H9 (cell line): ENCODE data around the gene PRRX1. TPM values are rescaled to one million over a fixed set of nuclear protein-coding genes. Genes with fewer than 3 reads are reported as not detected.

Experiments
- DNase-seq: peaks from one replicate; pipeline ENCODE4 v3.0.0-alpha.2; 2017
- H2AFZ ChIP-seq: one replicate; pipeline ENCODE4 v1.6.1; 2013; ENCODE audit warnings: mild to moderate bottlenecking, low read length, control low read depth, moderate library complexity
- H2AK5ac ChIP-seq: 2 replicates; pipeline ENCODE4 v1.6.1; 2013; ENCODE audit warnings: low read length, control low read depth, mixed read lengths; ENCODE audit not compliant: insufficient read length
- H2BK120ac ChIP-seq: one replicate; pipeline ENCODE4 v1.6.1; 2013; ENCODE audit warnings: low read depth, mild to moderate bottlenecking, low read length, control low read depth, inconsistent platforms; ENCODE audit not compliant: poor library complexity, severe bottlenecking
- H2BK12ac ChIP-seq: 2 replicates; pipeline ENCODE4 v1.6.1; 2013; ENCODE audit warnings: low read length, control low read depth, mixed read lengths, low read depth; ENCODE audit not compliant: insufficient read length
- H2BK15ac ChIP-seq: 2 replicates; pipeline ENCODE4 v1.6.1; 2013; ENCODE audit warnings: low read depth, low read length, control low read depth
- H2BK20ac ChIP-seq: one replicate; pipeline ENCODE4 v1.6.1; 2013; ENCODE audit warnings: low read depth, mild to moderate bottlenecking, low read length, control low read depth, inconsistent platforms; ENCODE audit not compliant: poor library complexity, severe bottlenecking
- H2BK5ac ChIP-seq: 2 replicates; pipeline ENCODE4 v1.6.1; 2013; ENCODE audit warnings: low read length, control low read depth, mixed read lengths; ENCODE audit not compliant: insufficient read length
- H3K14ac ChIP-seq: 2 replicates; pipeline ENCODE4 v1.6.1; 2013; ENCODE audit warnings: low read length, control low read depth; ENCODE audit not compliant: insufficient read depth
- H3K18ac ChIP-seq: 2 replicates; pipeline ENCODE4 v1.6.1; 2013; ENCODE audit warnings: low read depth, mild to moderate bottlenecking, mixed read lengths, low read length, control low read depth; ENCODE audit not compliant: insufficient read length
- H3K23ac ChIP-seq: 2 replicates; pipeline ENCODE4 v1.6.1; 2013; ENCODE audit warnings: low read length, control low read depth, mixed read lengths, low read depth; ENCODE audit not compliant: insufficient read length
- H3K23me2 ChIP-seq: 2 replicates; pipeline ENCODE4 v1.6.1; 2013; ENCODE audit warnings: low read depth, mild to moderate bottlenecking, mixed read lengths, low read length, control low read depth; ENCODE audit not compliant: insufficient read length, poor library complexity, severe bottlenecking
- H3K27ac ChIP-seq: 2 replicates; pipeline ENCODE4 v1.5.1; 2013; ENCODE audit warnings: low read length, control low read depth, mixed read lengths, low read depth; ENCODE audit not compliant: insufficient read length
- H3K27me3 ChIP-seq: 2 replicates; pipeline ENCODE4 v1.6.1; 2013; ENCODE audit warnings: low read length, control low read depth, inconsistent platforms; ENCODE audit not compliant: insufficient read depth
- H3K4ac ChIP-seq: 2 replicates; pipeline ENCODE4 v1.6.1; 2013; ENCODE audit warnings: low read depth, mild to moderate bottlenecking, control low read depth, inconsistent platforms, low read length, moderate library complexity
- H3K4me1 ChIP-seq: 2 replicates; pipeline ENCODE4 v1.6.1; 2013; ENCODE audit warnings: low read length, control low read depth, inconsistent platforms; ENCODE audit not compliant: insufficient read depth
- H3K4me2 ChIP-seq: 2 replicates; pipeline ENCODE4 v1.6.1; 2013; ENCODE audit warnings: low read length, control low read depth, mixed read lengths; ENCODE audit not compliant: insufficient read length, insufficient read depth
- H3K56ac ChIP-seq: 2 replicates; pipeline ENCODE4 v1.6.1; 2013; ENCODE audit warnings: low read depth, mild to moderate bottlenecking, mixed read lengths, low read length, control low read depth; ENCODE audit not compliant: insufficient read length
- H3K79me1 ChIP-seq: 2 replicates; pipeline ENCODE4 v1.6.1; 2013; ENCODE audit warnings: low read depth, mild to moderate bottlenecking, moderate library complexity, low read length, control low read depth, inconsistent platforms; ENCODE audit not compliant: insufficient read depth, poor library complexity, severe bottlenecking
- H3K79me2 ChIP-seq: 2 replicates; pipeline ENCODE4 v1.6.1; 2013; ENCODE audit warnings: low read length, control low read depth, inconsistent platforms; ENCODE audit not compliant: insufficient read depth
- H3K9ac ChIP-seq: 2 replicates; pipeline ENCODE4 v1.6.1; 2013; ENCODE audit warnings: low read length, control low read depth, mixed read lengths; ENCODE audit not compliant: insufficient read length; ENCODE audit errors: extremely low read depth
- H3K9me3 ChIP-seq: one replicate; pipeline ENCODE4 v1.6.1; 2013; ENCODE audit warnings: low read depth, low read length, inconsistent platforms; ENCODE audit not compliant: control insufficient read depth
- H3T11ph ChIP-seq: one replicate; pipeline ENCODE4 v1.6.1; 2013; ENCODE audit warnings: mild to moderate bottlenecking, low read length, control low read depth, inconsistent platforms
- H4K20me1 ChIP-seq: one replicate; pipeline ENCODE4 v1.6.1; 2013; ENCODE audit not compliant: control insufficient read depth, insufficient read length, insufficient read depth
- H4K5ac ChIP-seq: 2 replicates; pipeline ENCODE4 v1.6.1; 2013; ENCODE audit warnings: low read depth, mild to moderate bottlenecking, mixed read lengths, low read length, control low read depth; ENCODE audit not compliant: insufficient read length
- H4K8ac ChIP-seq: replicated peaks from 2 replicates; pipeline ENCODE4 v1.6.1; 2013; ENCODE audit warnings: low read length, control low read depth, mixed read lengths, low read depth; ENCODE audit not compliant: insufficient read length
- H4K91ac ChIP-seq: 2 replicates; pipeline ENCODE4 v1.6.1; 2013; ENCODE audit warnings: low read depth, mild to moderate bottlenecking, moderate library complexity, mixed read lengths, low read length, control low read depth; ENCODE audit not compliant: insufficient read length
- H3K27ac Mint-ChIP-seq, 3 experiments: 2 replicates in 2 of 3; 3 replicates in 1 of 3; pipeline ENCODE4 v1.8.0; 2020 to 2021; ENCODE audit warnings: mixed read lengths in 3 of 3, mild to moderate bottlenecking in 1 of 3, moderate library complexity in 1 of 3
- H3K27me3 Mint-ChIP-seq: 2 replicates; pipeline ENCODE4 v1.8.0; 2021; ENCODE audit warnings: low read depth, mild to moderate bottlenecking, moderate library complexity, mixed read lengths
- H3K36me3 Mint-ChIP-seq, 3 experiments: 2 replicates in 2 of 3; 3 replicates in 1 of 3; pipeline ENCODE4 v1.8.0; 2020 to 2021; ENCODE audit warnings: low read depth in 3 of 3, mixed read lengths in 3 of 3; ENCODE audit not compliant: insufficient read depth in 1 of 3
- H3K4me1 Mint-ChIP-seq, 2 experiments: 2 replicates each; pipeline ENCODE4 v1.8.0; 2020; ENCODE audit warnings: mixed read lengths in 2 of 2
- H3K4me3 Mint-ChIP-seq, 2 experiments: 2 replicates in 1 of 2; 3 replicates in 1 of 2; pipeline ENCODE4 v1.8.0; 2020 to 2021; ENCODE audit warnings: mild to moderate bottlenecking in 2 of 2, mixed read lengths in 2 of 2, moderate library complexity in 1 of 2
- H3K9me3 Mint-ChIP-seq, 2 experiments: 2 replicates in 1 of 2; 3 replicates in 1 of 2; pipeline ENCODE4 v1.8.0; 2020; ENCODE audit warnings: mild to moderate bottlenecking in 2 of 2, mixed read lengths in 2 of 2, moderate library complexity in 1 of 2
- CTCF ChIP-seq: fragments of 200-600 bp; sonication (generic); conservative IDR thresholded peaks from 3 replicates; pipeline ENCODE4 v1.8.0; 2021; ENCODE audit warnings: antibody characterized with exemption, mild to moderate bottlenecking
- WGBS: extraction: QIAGEN DNeasy Blood & Tissue Kit; methylation state at CpG from one replicate; pipeline ENCODE4 v1.1.7; 2013; ENCODE audit warnings: missing lambda C conversion rate, low lambda C conversion rate, mixed read lengths; ENCODE audit not compliant: insufficient read length; ENCODE audit errors: extremely low coverage; 5-methylcytosine and 5-hydroxymethylcytosine counted together
- total RNA-seq: library from RNA; stranded (reverse); gene quantifications from 2 replicates; pipeline ENCODE4 v1.2.1, GENCODE V29; 2021

PRRX1 gene
- total RNA-seq, 1 experiment from 2014 or later: not detected

GRCh38 chr1:170678027-170678600, 14.2 kb downstream of the PRRX1 start:
- Histone ChIP-seq H2BK15ac (no peak overlapping the region), H3K4ac (no peak overlapping the region), H3K79me1 (no peaks in the 10 kb centered on the region), H3K27me3 (no peaks in the 10 kb centered on the region; the same call in 1 of the 2 replicates), H4K91ac (no peak overlapping the region), H3K79me2 (no peaks in the 10 kb centered on the region), H2BK120ac (no peak overlapping the region), H3K9ac (no peak overlapping the region), H4K8ac (no peak overlapping the region), H3K9me3 (no peaks in the 10 kb centered on the region), H2BK20ac (no peak overlapping the region), H2BK5ac (no peak overlapping the region), H3K23ac (no peak overlapping the region), H3K4me2 (no peak overlapping the region), H3K56ac (no peak overlapping the region), H3K27ac (no peak overlapping the region), H3K23me2 (no peaks in the 10 kb centered on the region), H2BK12ac (no peak overlapping the region), H3K14ac (no peak overlapping the region), H4K20me1 (no peaks in the 10 kb centered on the region), H4K5ac (no peak overlapping the region), H3K4me1 (no peaks in the 10 kb centered on the region), H3K18ac (no peak overlapping the region), H3T11ph (no peak overlapping the region), H2AFZ (no peak overlapping the region), H2AK5ac (no peak overlapping the region)
- Mint-ChIP-seq H3K36me3 (no peaks in the 10 kb centered on the region), H3K27me3 (peaks cover 22% of the 10 kb centered on the region), H3K27ac (no peak overlapping the region), H3K9me3 (no peaks in the 10 kb centered on the region), H3K4me1 (peaks cover 0 to 3% of the 10 kb centered on the region in 2 experiments; a peak in 1 of 4 replicates), H3K4me3 (no peak overlapping the region)
- WGBS: no CpG with 5 or more reads among the region's 3 CpGs
- no peak for DNase-seq
- no peak for TF ChIP-seq CTCF
